A673 (cell line): ENCODE data around the gene SMIM41. TPM values are rescaled to one million over a fixed set of nuclear protein-coding genes. Genes with fewer than 3 reads are reported as not detected.

Experiments used
- BruUV-seq: library from RNA; stranded (reverse); fragments of 400-500 nt; replicated peaks from 2 replicates; lab custom pipeline; 2021; lab: Mats Ljungman, UMichigan
- CTCF ChIA-PET: fragments of 300-600 bp; sonication (Branson Sonifier 250); formaldehyde crosslinking; loops from one replicate; lab custom pipeline; 2022; ENCODE audit warnings: antibody characterized with exemption; lab: Charles Lee
- POLR2A ChIA-PET: fragments of 300-600 bp; sonication (Branson Sonifier 250); formaldehyde crosslinking; loops from one replicate; lab custom pipeline; 2022; ENCODE audit warnings: antibody characterized with exemption; ENCODE audit not compliant: low non-redundant PET; lab: Charles Lee
- DNase-seq: peaks from one replicate; pipeline ENCODE4 v3.0.0-alpha.2; 2015; ENCODE audit warnings: low spot score
- H3K27ac ChIP-seq: fragments of 200-600 bp; sonication (generic); 2 replicates; pipeline ENCODE4 v1.5.1; 2016; ENCODE audit warnings: mixed run types, low read depth, mild to moderate bottlenecking, mixed read lengths, antibody characterized with exemption, low read length; ENCODE audit not compliant: poor library complexity, severe bottlenecking
- H3K27me3 ChIP-seq: fragments of 200-600 bp; sonication (generic); replicated peaks from 2 replicates; pipeline ENCODE4 v1.6.1; 2017; ENCODE audit warnings: mixed run types, low read depth, mild to moderate bottlenecking, mixed read lengths, antibody characterized with exemption, low read length; ENCODE audit not compliant: insufficient read depth, poor library complexity
- H3K36me3 ChIP-seq: fragments of 200-600 bp; sonication (generic); 2 replicates; pipeline ENCODE4 v1.6.1; 2016; ENCODE audit warnings: mixed run types, mild to moderate bottlenecking, mixed read lengths, antibody characterized with exemption, low read length; ENCODE audit not compliant: insufficient read depth, poor library complexity, severe bottlenecking
- H3K4me1 ChIP-seq: fragments of 200-600 bp; sonication (generic); 2 replicates; pipeline ENCODE4 v1.6.1; 2017; ENCODE audit warnings: mixed run types, mild to moderate bottlenecking, mixed read lengths, antibody characterized with exemption, low read length; ENCODE audit not compliant: insufficient read depth, poor library complexity, severe bottlenecking
- H3K4me3 ChIP-seq: fragments of 200-600 bp; sonication (generic); 2 replicates; pipeline ENCODE4 v1.5.1; 2016; ENCODE audit warnings: low read depth, mixed run types, mild to moderate bottlenecking, mixed read lengths, low read length; ENCODE audit not compliant: poor library complexity, severe bottlenecking
- H3K9me3 ChIP-seq: fragments of 200-600 bp; sonication (generic); 2 replicates; pipeline ENCODE4 v1.6.1; 2016; ENCODE audit warnings: mixed run types, low read depth, mild to moderate bottlenecking, mixed read lengths, antibody characterized with exemption, low read length; ENCODE audit not compliant: poor library complexity, severe bottlenecking
- CTCF ChIP-seq: fragments of 300-800, 200-600 bp; sonication (generic); conservative IDR thresholded peaks from 2 replicates; pipeline ENCODE4 v1.5.1; 2017; ENCODE audit warnings: low read depth, mild to moderate bottlenecking, antibody characterized with exemption, low read length, moderate library complexity, mixed read lengths
- EZH2 ChIP-seq: fragments of 200-600 bp; sonication (generic); IDR thresholded peaks from 2 replicates; pipeline ENCODE4 v1.6.1; 2017; ENCODE audit warnings: borderline replicate concordance, low read depth, mild to moderate bottlenecking, mixed read lengths, antibody characterized with exemption, low read length; ENCODE audit not compliant: poor library complexity, severe bottlenecking
- intact Hi-C: fragments of 100-400 bp; cut with micrococcal nuclease; formaldehyde crosslinking; loops from one replicate; pipeline ENCODE4 v1.10.0; 2022; ENCODE audit not compliant: unreplicated experiment
- total RNA-seq: library from RNA; stranded (reverse); gene quantifications from 2 replicates; pipeline ENCODE4 v1.2.3, GENCODE V29; 2021

SMIM41 gene
- total RNA-seq, 1 experiment from 2014 or later = 0.24 TPM

GRCh38 chr12:52142431-52142830 is 62.9 kb downstream of the SMIM41 start:
- CTCF ChIA-PET = no interaction called here
- POLR2A ChIA-PET = no interaction called here
- no peak for DNase-seq
- TF ChIP-seq EZH2 (no peak), CTCF (no peak)
- intact Hi-C loops = no loop called here
- Histone ChIP-seq H3K4me3 (no peak overlapping the region), H3K9me3 (no peaks in the 10 kb centered on the region), H3K27me3 (no peaks in the 10 kb centered on the region), H3K27ac (no peak overlapping the region), H3K36me3 (no peaks in the 10 kb centered on the region), H3K4me1 (no peaks in the 10 kb centered on the region)
- no TSS peak for BruUV-seq

GRCh38 chr12:52144512-52145227 is 65.2 kb downstream of the SMIM41 start:
- intact Hi-C loops = no loop called here
- BruUV-seq = no TSS peak
- Histone ChIP-seq H3K4me3 (no peak overlapping the region), H3K27ac (no peak overlapping the region), H3K4me1 (no peaks in the 10 kb centered on the region), H3K9me3 (no peaks in the 10 kb centered on the region), H3K27me3 (no peaks in the 10 kb centered on the region), H3K36me3 (no peaks in the 10 kb centered on the region)
- DNase-seq = no peak
- CTCF ChIA-PET = no interaction called here
- no peak for TF ChIP-seq EZH2
- no peak for TF ChIP-seq CTCF
- POLR2A ChIA-PET = no interaction called here

- no peak overlapping the region for H3K4me3 ChIP-seq
- TF ChIP-seq EZH2 (no peak), CTCF (no peak)
- H3K4me1 ChIP-seq = no peaks in the 10 kb centered on the region
- no peaks in the 10 kb centered on the region for H3K27me3 ChIP-seq
- no peaks in the 10 kb centered on the region for H3K36me3 ChIP-seq
- no TSS peak for BruUV-seq
- DNase-seq = no peak
- ChIA-PET CTCF (interaction anchor here (0.6 kb wide), 1 partner anchor 833 kb away, joined by 3 read pairs; no protein-coding TSS in a partner anchor), POLR2A (no interaction called here)
- no peak overlapping the region for H3K27ac ChIP-seq
- H3K9me3 ChIP-seq = no peaks in the 10 kb centered on the region
- intact Hi-C loops = no loop called here
These were observed 66.0 kb downstream of the SMIM41 start for GRCh38 chr12:52145228-52146088.
